ENCODE results near the gene MAPKBP1.

The MAPKBP1 gene

GRCh38 chr15:41865490-41866055 is 91.3 kb downstream of the MAPKBP1 start:
- TF ChIP-seq GATA3 (IDR thresholded peaks at IDR 0.05; ENCODE audit: low read depth, low read length) (no peak), GATA2 (IDR thresholded peaks at IDR 0.05; ENCODE audit: low read depth, low read length) (no peak)

- TF ChIP-seq GATA2 (IDR thresholded peaks at IDR 0.05; ENCODE audit: low read depth, low read length) (no peak), GATA3 (IDR thresholded peaks at IDR 0.05; ENCODE audit: low read depth, low read length) (no peak)
These were observed 92.0 kb downstream of the MAPKBP1 start for GRCh38 chr15:41866263-41866703.

GRCh38 chr15:41866872-41867579 is 92.7 kb downstream of the MAPKBP1 start:
- TF ChIP-seq GATA3 (IDR thresholded peaks at IDR 0.05; ENCODE audit: low read depth, low read length) = no peak
- TF ChIP-seq GATA2 (IDR thresholded peaks at IDR 0.05; ENCODE audit: low read depth, low read length) = no peak

- TF ChIP-seq GATA2 (IDR thresholded peaks at IDR 0.05; ENCODE audit: low read depth, low read length) (no peak), GATA3 (IDR thresholded peaks at IDR 0.05; ENCODE audit: low read depth, low read length) (no peak)
These were observed 94.0 kb downstream of the MAPKBP1 start for GRCh38 chr15:41868321-41868720.

- TF ChIP-seq GATA2 (IDR thresholded peaks at IDR 0.05; ENCODE audit: low read depth, low read length) = no peak
- TF ChIP-seq GATA3 (IDR thresholded peaks at IDR 0.05; ENCODE audit: low read depth, low read length) = no peak
These were observed 95.7 kb downstream of the MAPKBP1 start for GRCh38 chr15:41869770-41870688.

- TF ChIP-seq GATA3 (IDR thresholded peaks at IDR 0.05; ENCODE audit: low read depth, low read length) (no peak), GATA2 (IDR thresholded peaks at IDR 0.05; ENCODE audit: low read depth, low read length) (no peak)
These were observed 96.4 kb downstream of the MAPKBP1 start for GRCh38 chr15:41870689-41871081.

GRCh38 chr15:41871175-41871905 is 97.1 kb downstream of the MAPKBP1 start:
- TF ChIP-seq GATA2 (IDR thresholded peaks at IDR 0.05; ENCODE audit: low read depth, low read length) (no peak), GATA3 (IDR thresholded peaks at IDR 0.05; ENCODE audit: low read depth, low read length) (no peak)

GRCh38 chr15:41872166-41872747 is 98.0 kb downstream of the MAPKBP1 start:
- TF ChIP-seq GATA3 (IDR thresholded peaks at IDR 0.05; ENCODE audit: low read depth, low read length) (no peak), GATA2 (IDR thresholded peaks at IDR 0.05; ENCODE audit: low read depth, low read length) (no peak)

GRCh38 chr15:41873711-41874110 is 99.4 kb downstream of the MAPKBP1 start:
- no peak for TF ChIP-seq GATA3 (IDR thresholded peaks at IDR 0.05; ENCODE audit: low read depth, low read length)

GRCh38 chr15:41874736-41875135 is 100.5 kb downstream of the MAPKBP1 start:
- TF ChIP-seq GATA2 (IDR thresholded peaks at IDR 0.05; ENCODE audit: low read depth, low read length) = no peak
- TF ChIP-seq GATA3 (IDR thresholded peaks at IDR 0.05; ENCODE audit: low read depth, low read length) = no peak

GRCh38 chr15:41876007-41876406 is 101.7 kb downstream of the MAPKBP1 start:
- TF ChIP-seq GATA3 (IDR thresholded peaks at IDR 0.05; ENCODE audit: low read depth, low read length) (no peak), GATA2 (IDR thresholded peaks at IDR 0.05; ENCODE audit: low read depth, low read length) (no peak)

- TF ChIP-seq GATA2 (IDR thresholded peaks at IDR 0.05; ENCODE audit: low read depth, low read length) (no peak), GATA3 (IDR thresholded peaks at IDR 0.05; ENCODE audit: low read depth, low read length) (no peak)
These were observed 102.4 kb downstream of the MAPKBP1 start for GRCh38 chr15:41876689-41877088.

Measured in SH-SY5Y (cell line).